C4-2B (cell line): Measurements from ENCODE around the gene CCL23.
"Not testable (repeated sequence)": the region's sequence is repeated elsewhere in the genome, so short reads cannot be mapped to it uniquely, and the experiment has no call there.

ENCODE experiments used
- H3K27ac ChIP-seq: fragments of 450-650 bp; 2 replicates; pipeline ENCODE4 v1.5.1; 2017
- ZFX ChIP-seq: fragments of 450-650 bp; IDR thresholded peaks from 2 replicates; pipeline ENCODE4 v1.6.1; 2017
- TF ChIP-seq, protein P1 (sequence below): fragments of 450-650 bp; conservative IDR thresholded peaks from 2 replicates; pipeline ENCODE4 v1.5.1; 2017; ENCODE audit warnings: mild to moderate bottlenecking

CCL23 gene

GRCh38 chr17:36004594-36005108 is 13.1 kb downstream of the CCL23 start:
- H3K27ac ChIP-seq = no peak overlapping the region
- no peak for TF ChIP-seq ZFX
- TF ChIP-seq, protein P1, sequence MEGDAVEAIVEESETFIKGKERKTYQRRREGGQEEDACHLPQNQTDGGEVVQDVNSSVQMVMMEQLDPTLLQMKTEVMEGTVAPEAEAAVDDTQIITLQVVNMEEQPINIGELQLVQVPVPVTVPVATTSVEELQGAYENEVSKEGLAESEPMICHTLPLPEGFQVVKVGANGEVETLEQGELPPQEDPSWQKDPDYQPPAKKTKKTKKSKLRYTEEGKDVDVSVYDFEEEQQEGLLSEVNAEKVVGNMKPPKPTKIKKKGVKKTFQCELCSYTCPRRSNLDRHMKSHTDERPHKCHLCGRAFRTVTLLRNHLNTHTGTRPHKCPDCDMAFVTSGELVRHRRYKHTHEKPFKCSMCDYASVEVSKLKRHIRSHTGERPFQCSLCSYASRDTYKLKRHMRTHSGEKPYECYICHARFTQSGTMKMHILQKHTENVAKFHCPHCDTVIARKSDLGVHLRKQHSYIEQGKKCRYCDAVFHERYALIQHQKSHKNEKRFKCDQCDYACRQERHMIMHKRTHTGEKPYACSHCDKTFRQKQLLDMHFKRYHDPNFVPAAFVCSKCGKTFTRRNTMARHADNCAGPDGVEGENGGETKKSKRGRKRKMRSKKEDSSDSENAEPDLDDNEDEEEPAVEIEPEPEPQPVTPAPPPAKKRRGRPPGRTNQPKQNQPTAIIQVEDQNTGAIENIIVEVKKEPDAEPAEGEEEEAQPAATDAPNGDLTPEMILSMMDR = no peak

DNA sequence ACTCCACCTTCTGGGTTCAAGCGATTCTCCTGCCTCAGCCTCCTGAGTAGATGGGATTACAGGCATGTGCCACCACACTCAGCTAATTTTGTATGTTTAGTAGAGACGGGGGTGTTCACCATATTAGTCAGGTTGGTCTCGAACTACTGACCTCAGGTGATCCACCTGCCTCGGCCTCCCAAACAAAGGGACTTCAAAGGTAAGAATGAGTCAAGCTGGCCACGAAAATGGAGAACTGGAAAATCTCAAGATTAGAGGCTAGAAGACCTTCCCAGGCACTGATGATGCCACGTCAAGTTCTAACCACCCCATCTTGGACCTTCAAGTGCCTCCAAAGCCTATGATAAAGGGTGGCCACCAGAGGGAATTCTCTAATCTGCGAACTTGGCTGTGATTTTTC is 15.1 kb downstream of the CCL23 start:
- no peak for TF ChIP-seq ZFX
- TF ChIP-seq, protein P1 = no peak

GRCh38 chr17:36001862-36002603 is 15.7 kb downstream of the CCL23 start:
- TF ChIP-seq, protein P1 = no peak
- TF ChIP-seq ZFX = no peak
- no peak overlapping the region for H3K27ac ChIP-seq

More for the DNA sequence above, 15.1 kb downstream of the CCL23 start:
- H3K27ac ChIP-seq = no peak overlapping the region

GRCh38 chr17:36001110-36001771 is 16.5 kb downstream of the CCL23 start, which contains the start of gene CCL15:
CCL15 (minus strand) TSS chr17:36001553; CDS start chr17:36001492, 61 bp downstream.
- no peak within 1 kb of the TSS for H3K27ac ChIP-seq
- no peak for TF ChIP-seq ZFX
- TF ChIP-seq, protein P1 = no peak

DNA sequence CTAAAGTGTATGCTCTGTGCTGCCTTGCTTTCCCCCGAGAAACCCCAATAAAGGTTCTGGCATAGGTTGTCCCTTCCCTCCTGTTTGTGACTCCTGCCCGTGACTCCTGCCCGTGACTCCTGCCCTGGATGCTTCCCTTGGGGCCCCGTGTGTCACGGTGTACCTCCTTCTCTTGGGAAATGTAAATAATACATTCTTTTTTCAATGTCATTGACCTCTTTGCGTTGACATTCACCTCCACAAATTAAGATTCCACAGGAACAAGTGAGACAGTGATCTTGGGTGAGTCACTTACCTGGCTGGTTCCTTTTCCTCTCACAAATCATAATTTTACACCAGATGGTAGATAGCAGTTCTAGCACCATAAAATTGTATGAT is 17.1 kb downstream of the CCL23 start:
- no peak overlapping the region for H3K27ac ChIP-seq

GRCh38 chr17:35998756-35999155 is 19.0 kb downstream of the CCL23 start:
- TF ChIP-seq ZFX = no peak
- TF ChIP-seq, protein P1 = no peak
- H3K27ac ChIP-seq = no peak overlapping the region

More for the DNA sequence above, 17.1 kb downstream of the CCL23 start:
- TF ChIP-seq, protein P1 = no peak
- no peak for TF ChIP-seq ZFX

- TF ChIP-seq, protein P1 = no peak
- TF ChIP-seq ZFX = no peak
- no peak overlapping the region for H3K27ac ChIP-seq
Observed at GRCh38 chr17:35998018-35998545, 19.7 kb downstream of the CCL23 start.

DNA sequence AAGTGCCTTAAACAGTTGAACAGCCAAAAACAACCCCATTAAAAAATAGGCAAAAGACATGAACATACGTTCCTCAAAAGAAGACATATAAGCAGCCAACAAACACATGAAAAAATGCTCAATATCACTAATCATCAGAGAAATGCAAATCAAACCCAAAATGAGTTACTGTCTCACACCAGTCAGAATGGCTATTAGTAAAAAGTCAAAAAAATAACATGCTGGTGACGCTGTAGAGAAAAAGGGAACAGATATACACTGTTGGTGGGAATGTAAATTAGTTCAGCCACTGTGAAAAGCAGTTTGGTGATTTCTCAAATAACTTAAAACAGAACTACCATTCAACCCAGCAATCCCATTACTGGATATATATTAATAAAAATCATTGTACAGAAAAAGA is 22.4 kb downstream of the CCL23 start:
- not testable (repeated sequence) for H3K27ac ChIP-seq
